Epithelial cell of esophagus (primary cell): ENCODE measurements around the gene CSF2RB.
A peak's percentile ranks its signal among the peaks of the same experiment; 100 is the strongest.

Source experiments
- DNase-seq: peaks from one replicate; pipeline ENCODE4 v3.0.0; 2010; ENCODE audit warnings: low read depth
- H3K4me3 ChIP-seq: 2 replicates; pipeline ENCODE4 v1.5.1; 2011; ENCODE audit warnings: mild to moderate bottlenecking, low read length, control low read depth
- CTCF ChIP-seq: IDR thresholded peaks from 2 replicates; pipeline ENCODE4 v1.5.1; 2011; ENCODE audit warnings: low read depth, mild to moderate bottlenecking, low read length, control low read depth, inconsistent platforms; ENCODE audit not compliant: insufficient read depth; ENCODE audit errors: missing control alignments

Gene CSF2RB

GRCh38 chr22:36904260-36904880, 9.1 kb upstream of the CSF2RB start:
- DNase-seq = no peak
- peak; percentile 11 for TF ChIP-seq CTCF
- H3K4me3 ChIP-seq = no peak overlapping the region

- H3K4me3 ChIP-seq = no peak overlapping the region
- TF ChIP-seq CTCF = no peak
- DNase-seq = no peak
Observed at GRCh38 chr22:36907253-36908195, 5.9 kb upstream of the CSF2RB start.

- no peak for DNase-seq
- no peak for TF ChIP-seq CTCF
- no peak overlapping the region for H3K4me3 ChIP-seq
Observed at GRCh38 chr22:36910461-36910860, 3.0 kb upstream of the CSF2RB start.

GRCh38 chr22:36911887-36912661, 1.4 kb upstream of the CSF2RB start:
- DNase-seq = no peak
- TF ChIP-seq CTCF = no peak

GRCh38 chr22:36912694-36913426, 568 bp upstream of the CSF2RB start:
- no peak for DNase-seq
- no peak for TF ChIP-seq CTCF
- H3K4me3 ChIP-seq = no peak overlapping the region

More at GRCh38 chr22:36911887-36912661, 1.4 kb upstream of the CSF2RB start:
- H3K4me3 ChIP-seq = no peak overlapping the region

GRCh38 chr22:36914390-36914752, 943 bp downstream of the CSF2RB start:
- DNase-seq = no peak
- no peak for TF ChIP-seq CTCF
- H3K4me3 ChIP-seq = no peak overlapping the region
